Endothelial cell of umbilical vein (primary cell): Measurements from ENCODE around the gene COA3. TPM values are rescaled to one million over a fixed set of nuclear protein-coding genes. Genes with fewer than 3 reads are reported as not detected.

ENCODE experiments used
- BruUV-seq: library from RNA; stranded (reverse); fragments of 400-500 nt; replicated peaks from 2 replicates; lab custom pipeline; 2021; lab: Mats Ljungman, UMichigan
- CTCF ChIA-PET: fragments of 300-600, 350-600 bp; sonication (Branson Sonifier 250); formaldehyde crosslinking; loops from one replicate; lab custom pipeline; 2021; ENCODE audit warnings: antibody characterized with exemption, inconsistent platforms; lab: Charles Lee
- POLR2A ChIA-PET: fragments of 300-600, 350-600 bp; sonication (Branson Sonifier 250); formaldehyde crosslinking; loops from one replicate; lab custom pipeline; 2021; ENCODE audit warnings: antibody characterized with exemption, inconsistent platforms; lab: Charles Lee
- DNase-seq: peaks from one replicate; pipeline ENCODE4 v3.0.0-alpha.2; 2011; ENCODE audit warnings: low read depth, low spot score
- FAIRE-seq: peaks from 2 replicates; lab custom pipeline; 2011; peaks lifted over from hg19 to GRCh38; lab: Jason Lieb, UNC
- H2AFZ ChIP-seq: 2 replicates; pipeline ENCODE4 v1.6.0; 2012; ENCODE audit warnings: low read depth, low read length, control low read depth, inconsistent platforms
- H3K27ac ChIP-seq: 2 replicates; pipeline ENCODE4 v1.5.1; 2011; ENCODE audit warnings: low read depth, mild to moderate bottlenecking, control low read depth, low read length, moderate library complexity; ENCODE audit not compliant: insufficient read depth
- H3K27me3 ChIP-seq, 2 experiments: 2 replicates each; pipeline versions ENCODE4 v1.6.0 to v1.6.1; 2011; ENCODE audit warnings: low read length in 2 of 2, mixed read lengths in 1 of 2; ENCODE audit not compliant: control insufficient read depth in 2 of 2, insufficient read depth in 2 of 2
- H3K36me3 ChIP-seq, 2 experiments: 2 replicates in 1 of 2; 3 replicates in 1 of 2; pipeline ENCODE4 v1.5.1; 2011; ENCODE audit warnings: low read length in 2 of 2, mild to moderate bottlenecking in 1 of 2, moderate library complexity in 1 of 2; ENCODE audit not compliant: control insufficient read depth in 2 of 2, insufficient read depth in 2 of 2; ENCODE audit errors: extremely low read depth in 1 of 2
- H3K4me1 ChIP-seq: 3 replicates; pipeline ENCODE4 v1.5.1; 2011; ENCODE audit warnings: mild to moderate bottlenecking, low read length; ENCODE audit not compliant: control insufficient read depth, insufficient read depth; ENCODE audit errors: extremely low read depth
- H3K4me2 ChIP-seq: 2 replicates; pipeline ENCODE4 v1.6.1; 2011; ENCODE audit warnings: low read length, control low read depth, mixed read lengths; ENCODE audit not compliant: insufficient read depth
- H3K4me3 ChIP-seq, 3 experiments: fragments of 200-600 bp in 1 of 3; sonication (generic), shearing (Covaris generic) in 1 of 3; replicated peaks in 1 of 3; 2 replicates each; pipeline ENCODE4 v1.5.1; 2011 to 2016; ENCODE audit warnings: control low read depth in 3 of 3, low read length in 3 of 3, mild to moderate bottlenecking in 2 of 3, inconsistent platforms in 1 of 3, low read depth in 1 of 3, moderate library complexity in 1 of 3; ENCODE audit not compliant: insufficient read depth in 1 of 3
- H3K79me2 ChIP-seq: 2 replicates; pipeline ENCODE4 v1.6.0; 2012; ENCODE audit warnings: low read length, inconsistent platforms; ENCODE audit not compliant: control insufficient read depth, insufficient read depth
- H3K9ac ChIP-seq: replicated peaks from 2 replicates; pipeline ENCODE3; 2011; ENCODE audit warnings: low read length, control low read depth; ENCODE audit not compliant: insufficient read depth; ENCODE audit errors: extremely low read depth
- H3K9me1 ChIP-seq: replicated peaks from 3 replicates; pipeline ENCODE4 v1.6.0; 2011; ENCODE audit warnings: mild to moderate bottlenecking, low read length; ENCODE audit not compliant: control insufficient read depth, insufficient read depth; ENCODE audit errors: extremely low read depth
- H3K9me3 ChIP-seq: replicated peaks from 2 replicates; pipeline ENCODE4 v1.5.1; 2012; ENCODE audit warnings: low read length, inconsistent platforms; ENCODE audit not compliant: control insufficient read depth, insufficient read depth
- H4K20me1 ChIP-seq: replicated peaks from 2 replicates; pipeline ENCODE3; 2011; ENCODE audit warnings: mild to moderate bottlenecking, low read length; ENCODE audit not compliant: control insufficient read depth, insufficient read depth; ENCODE audit errors: extremely low read depth
- CTCF ChIP-seq, 2 donors: IDR thresholded peaks; 1 replicate in 1 of 2; 2 replicates in 1 of 2; pipeline ENCODE4 v1.5.1; 2011; ENCODE audit warnings: low read length in 2 of 2, mild to moderate bottlenecking in 2 of 2, moderate library complexity in 2 of 2, control low read depth in 1 of 2, inconsistent platforms in 1 of 2, low read depth in 1 of 2; ENCODE audit not compliant: insufficient read depth in 1 of 2; ENCODE audit errors: extremely low read depth in 1 of 2
- EZH2 ChIP-seq: IDR thresholded peaks from 2 replicates; pipeline ENCODE4 v1.6.1; 2012; ENCODE audit warnings: borderline replicate concordance, low read depth, mild to moderate bottlenecking, moderate library complexity, low read length, inconsistent platforms; ENCODE audit not compliant: severe bottlenecking
- FOS ChIP-seq: IDR thresholded peaks from 2 replicates; pipeline ENCODE4 v1.6.1; 2011; ENCODE audit warnings: mild to moderate bottlenecking, low read length, moderate library complexity, borderline replicate concordance; ENCODE audit not compliant: insufficient read depth
- GATA2 ChIP-seq: IDR thresholded peaks from 2 replicates; pipeline ENCODE4 v1.7.0; 2011; ENCODE audit warnings: low read depth, mild to moderate bottlenecking, moderate library complexity, mixed read lengths, low read length; ENCODE audit not compliant: insufficient read length, insufficient read depth
- JUN ChIP-seq: IDR thresholded peaks from 2 replicates; pipeline ENCODE4 v1.6.1; 2011; ENCODE audit warnings: borderline replicate concordance, low read depth; ENCODE audit not compliant: insufficient read length, insufficient read depth
- MYC ChIP-seq: IDR thresholded peaks from one replicate; pipeline ENCODE4 v1.6.1; 2011; ENCODE audit warnings: mild to moderate bottlenecking, low read depth, low read length
- POLR2A ChIP-seq: IDR thresholded peaks from 2 replicates; pipeline ENCODE4 v1.6.1; 2012; ENCODE audit warnings: low read depth, mild to moderate bottlenecking, control low read depth, low read length
- POLR2AphosphoS5 ChIP-seq: IDR thresholded peaks from 2 replicates; pipeline ENCODE4 v1.6.1; 2012; ENCODE audit warnings: low read depth, mild to moderate bottlenecking, control low read depth, low read length, moderate library complexity; ENCODE audit not compliant: insufficient read depth
- dilution Hi-C: fragments of 300-500 bp; cut with MboI; formaldehyde crosslinking; loops from one replicate; pipeline ENCODE4 v1.15.0; 2019; ENCODE audit warnings: low sequenced_read_pairs; ENCODE audit not compliant: extremely low pct_ligation_motif_present
- intact Hi-C: fragments of 100-400 bp; cut with micrococcal nuclease; formaldehyde crosslinking; loops from one replicate; pipeline ENCODE4 v1.10.0; 2022
- polyA plus RNA-seq, 4 experiments: library from polyadenylated mRNA; depleted of rRNA in 3 of 4; stranded (reverse) in 3 of 4; unstranded in 1 of 4; fragments of >200 nt; gene quantifications; 2 replicates each; pipeline versions ENCODE4 v1.2.1 to v1.2.3, GENCODE V29; 2011 to 2012; ENCODE audit warnings: missing spikeins in 1 of 4
- total RNA-seq: library from RNA; stranded (reverse); gene quantifications from 2 replicates; pipeline ENCODE4 v1.2.3, GENCODE V29; 2021
- TF ChIP-seq, protein P1 (sequence below): IDR thresholded peaks from 2 replicates; pipeline ENCODE4 v1.6.1; 2011; ENCODE audit not compliant: insufficient read depth, insufficient read length

Gene COA3
- total and polyA plus RNA-seq, 2 donors (not counting 3 experiments of a cell fraction or from before 2014, with no cell fraction given): 56.6 to 126 TPM

DNA sequence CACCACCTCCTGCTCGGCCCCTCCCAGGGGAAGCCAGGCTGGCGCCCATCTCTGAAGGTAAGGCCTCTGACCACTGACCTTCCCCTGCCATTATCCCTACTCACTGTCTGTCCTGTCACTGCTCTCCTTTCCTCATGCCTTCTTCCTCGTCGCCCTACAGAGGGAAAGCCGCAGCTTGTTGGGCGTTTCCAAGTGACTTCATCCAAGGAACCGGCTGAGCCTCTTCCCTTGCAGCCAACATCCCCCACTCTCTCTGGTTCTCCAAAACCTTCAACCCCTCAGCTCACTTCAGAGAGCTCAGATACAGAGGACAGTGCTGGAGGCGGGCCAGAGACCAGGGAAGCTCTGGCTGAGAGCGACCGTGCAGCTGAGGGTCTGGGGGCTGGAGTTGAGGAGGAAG is 3.0 kb downstream of the COA3 start:
- ChIA-PET CTCF (interaction anchor here (1.3 kb wide), 1 partner anchor 29 kb away, joined by 5 read pairs; the partner anchor contains the start of gene BECN1), POLR2A (no interaction called here)
- no peaks in the 10 kb centered on the region for H3K27me3 ChIP-seq
- no TSS peak for BruUV-seq
- H4K20me1 ChIP-seq: no peaks in the 10 kb centered on the region
- no peaks in the 10 kb centered on the region for H3K9me1 ChIP-seq
- no peak overlapping the region for H3K27ac ChIP-seq
- H3K4me3 ChIP-seq: no peak overlapping the region
- dilution Hi-C loops: no loop called here
- peaks cover 0 to 2% of the 10 kb centered on the region in 2 experiments for H3K36me3 ChIP-seq
- H2AFZ ChIP-seq: no peak overlapping the region
- no peak for FAIRE-seq
- peaks cover 11% of the 10 kb centered on the region for H3K4me1 ChIP-seq
- H3K9ac ChIP-seq: no peak overlapping the region
- TF ChIP-seq POLR2A (no peak), CTCF (IDR thresholded peaks at IDR 0.05; ENCODE audit: extremely low read depth in 1 of 2, insufficient read depth in 1 of 2, low read depth in 1 of 2, low read length in 2 of 2) (no peak), EZH2 (no peak), GATA2 (no peak), POLR2AphosphoS5 (no peak), MYC (no peak), JUN (no peak), FOS (no peak)
- TF ChIP-seq, protein P1, sequence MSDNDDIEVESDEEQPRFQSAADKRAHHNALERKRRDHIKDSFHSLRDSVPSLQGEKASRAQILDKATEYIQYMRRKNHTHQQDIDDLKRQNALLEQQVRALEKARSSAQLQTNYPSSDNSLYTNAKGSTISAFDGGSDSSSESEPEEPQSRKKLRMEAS: no peak
- no peak overlapping the region for H3K4me2 ChIP-seq
- intact Hi-C loops: no loop called here
- H3K9me3 ChIP-seq: no peaks in the 10 kb centered on the region
- no peaks in the 10 kb centered on the region for H3K79me2 ChIP-seq
- DNase-seq: no peak
